Hindlimb muscle (tissue), 1 donor: Measurements from ENCODE around the gene GFRA1. TPM values are rescaled to one million over a fixed set of nuclear protein-coding genes. Genes with fewer than 3 reads are reported as not detected.

Source experiments
- DNase-seq: peaks from one replicate; pipeline ENCODE4 v3.0.0-alpha.2; 2013
- polyA plus RNA-seq: library from polyadenylated mRNA; unstranded; fragments of 120-200 nt; gene quantifications from one replicate; pipeline ENCODE4 v1.2.1, GENCODE V29; 2013; ENCODE audit not compliant: insufficient read length

GFRA1 gene
- polyA plus RNA-seq, 1 donor = 33.4 TPM

DNA sequence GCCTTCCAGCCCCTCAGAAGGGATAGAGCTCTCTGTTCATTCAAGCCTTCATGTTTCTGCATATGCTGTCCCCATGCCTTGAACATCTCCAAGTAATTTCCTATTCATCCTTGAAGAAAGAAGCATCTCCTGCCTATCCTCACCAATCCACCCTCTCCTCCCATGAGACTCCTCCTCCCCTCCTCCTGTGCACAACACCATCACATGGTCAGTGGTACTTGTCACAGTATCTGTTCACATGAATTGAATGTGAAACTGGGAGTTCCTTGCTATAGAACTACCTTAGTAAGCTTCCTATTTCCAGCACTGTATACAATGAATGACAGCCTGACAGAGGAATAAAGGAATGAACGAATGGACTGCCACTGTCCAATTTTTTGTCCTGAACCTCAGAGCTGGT is 115.5 kb downstream of the GFRA1 start:
- DNase-seq = no peak

DNA sequence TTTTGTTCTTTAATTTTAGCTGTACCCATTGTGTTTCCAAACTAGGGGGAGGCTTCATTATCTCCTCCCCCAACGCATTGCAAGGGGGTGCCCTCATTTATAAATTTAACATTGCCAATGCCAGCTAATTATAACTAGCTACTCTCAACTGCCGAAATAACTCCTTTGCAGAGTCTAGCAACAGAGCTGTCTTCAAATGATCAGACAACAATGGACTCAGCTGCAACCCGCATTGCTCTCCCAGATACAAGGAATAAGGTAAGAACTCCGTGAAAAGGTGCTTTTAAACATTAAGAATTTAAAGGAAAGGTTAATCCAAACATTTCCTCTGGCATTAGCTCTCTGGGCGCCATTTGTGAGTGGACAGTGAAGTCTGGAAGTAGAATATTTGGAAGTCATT is 116.2 kb downstream of the GFRA1 start:
- DNase-seq = no peak

DNA sequence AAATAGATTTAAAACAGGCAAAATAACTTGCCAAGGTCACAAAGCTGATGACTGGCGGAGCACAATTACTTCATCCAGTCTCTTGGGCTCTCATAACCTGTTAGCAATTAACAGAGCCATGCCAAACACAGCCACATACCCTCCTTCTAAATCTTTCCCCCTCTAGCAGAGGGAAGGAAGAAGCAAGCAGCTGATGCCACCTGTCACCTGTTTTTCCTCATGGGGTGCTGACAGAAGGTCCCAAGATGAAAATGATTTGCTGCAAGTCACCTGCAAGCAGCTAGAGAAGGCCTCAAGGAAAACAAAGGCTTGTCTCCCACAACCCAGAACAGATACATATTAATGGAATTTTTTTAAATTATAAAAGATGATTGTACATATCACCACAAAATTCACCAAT is 117.8 kb downstream of the GFRA1 start:
- DNase-seq = no peak

DNA sequence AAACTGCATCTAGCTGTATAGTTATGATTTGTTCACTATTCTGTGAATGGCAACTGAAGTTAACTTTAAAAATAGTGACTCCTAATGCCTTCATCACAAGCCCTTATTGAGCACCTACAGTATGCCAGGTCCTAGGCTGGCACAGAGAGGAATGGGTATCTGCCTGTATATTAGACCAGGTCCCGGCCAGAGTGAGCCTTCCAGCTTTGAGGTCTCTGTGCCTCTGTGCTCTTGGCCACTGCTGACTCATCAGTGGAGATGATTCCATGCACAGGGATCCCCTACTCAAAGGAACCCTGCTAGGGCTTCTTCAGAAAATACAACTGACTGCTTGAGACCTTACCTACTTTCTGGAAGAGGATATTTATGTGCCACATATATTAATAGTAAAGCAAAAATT is 118.4 kb downstream of the GFRA1 start:
- DNase-seq = no peak

DNA sequence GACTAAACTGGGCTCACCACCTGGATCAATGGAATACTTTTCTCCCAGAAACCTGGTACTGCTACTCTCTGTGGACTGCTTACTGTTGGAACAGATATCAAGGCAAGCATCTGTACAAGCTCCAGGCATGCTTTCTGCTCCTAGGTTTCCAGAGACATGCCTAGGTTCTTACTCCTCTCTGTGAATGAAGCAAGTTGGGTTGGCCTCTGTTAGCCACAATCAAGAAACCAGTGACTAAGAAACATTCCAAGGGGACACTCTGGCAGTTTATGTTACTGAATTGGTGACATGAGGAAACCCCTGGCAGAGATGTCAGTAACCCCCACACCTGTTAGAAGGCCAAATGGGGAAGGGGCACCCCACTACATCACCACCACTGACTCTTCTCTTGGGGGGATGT is 121.9 kb downstream of the GFRA1 start:
- no peak for DNase-seq

DNA sequence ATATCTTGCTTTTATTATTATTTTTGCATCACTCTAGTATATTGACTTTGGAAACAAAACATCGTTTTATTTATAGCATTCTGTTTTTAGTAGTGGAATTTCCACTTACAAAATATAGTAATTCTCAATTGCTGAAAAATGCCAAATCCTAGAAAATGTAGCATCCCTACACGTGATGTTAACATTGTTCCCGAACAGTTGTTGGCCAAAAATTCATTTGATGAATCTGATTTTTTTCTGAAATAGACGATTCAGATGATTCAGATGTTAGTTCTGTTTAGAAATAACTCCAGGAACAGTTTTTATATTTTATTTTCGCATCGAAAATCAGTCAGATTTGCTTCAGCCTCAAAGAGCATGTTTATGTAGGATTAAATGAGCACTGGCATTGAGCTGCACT is 122.4 kb downstream of the GFRA1 start:
- DNase-seq = no peak

DNA sequence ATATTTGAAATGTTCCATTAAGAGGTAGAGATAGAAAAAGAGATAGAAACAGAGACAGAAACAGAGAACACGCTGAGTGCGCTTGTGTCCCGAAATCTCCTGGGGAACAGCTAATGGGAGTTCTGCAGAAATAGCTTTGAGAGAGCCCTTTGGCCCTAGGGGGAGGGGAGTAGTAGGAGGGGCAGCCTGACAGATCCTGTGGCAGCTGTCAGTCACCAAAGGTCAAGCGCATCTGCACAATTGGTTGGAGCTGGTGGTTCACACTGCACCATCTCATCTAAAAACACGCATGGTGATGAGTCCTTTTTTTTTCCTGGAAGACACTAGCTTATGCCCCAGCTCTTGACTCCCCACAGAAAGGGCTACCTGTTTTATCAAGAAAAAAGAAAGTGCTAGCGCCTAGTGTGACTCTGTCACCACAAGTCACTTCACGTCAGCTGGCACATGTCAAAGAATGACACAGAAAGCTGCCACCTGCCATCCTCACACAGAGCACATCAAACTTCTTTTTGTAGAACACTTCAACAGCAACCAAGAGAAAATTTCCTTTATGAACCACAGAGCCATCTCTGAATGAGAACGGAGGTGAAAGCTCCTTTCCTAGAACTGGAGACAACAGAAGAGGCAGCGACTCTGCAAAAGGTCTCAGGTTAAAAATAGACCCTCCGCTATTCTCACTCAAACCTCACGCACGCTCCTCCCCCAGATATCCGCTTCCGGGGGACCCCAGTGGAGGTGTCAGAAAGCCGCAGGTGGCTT is 125.7 kb downstream of the GFRA1 start:
- DNase-seq = no peak

DNA sequence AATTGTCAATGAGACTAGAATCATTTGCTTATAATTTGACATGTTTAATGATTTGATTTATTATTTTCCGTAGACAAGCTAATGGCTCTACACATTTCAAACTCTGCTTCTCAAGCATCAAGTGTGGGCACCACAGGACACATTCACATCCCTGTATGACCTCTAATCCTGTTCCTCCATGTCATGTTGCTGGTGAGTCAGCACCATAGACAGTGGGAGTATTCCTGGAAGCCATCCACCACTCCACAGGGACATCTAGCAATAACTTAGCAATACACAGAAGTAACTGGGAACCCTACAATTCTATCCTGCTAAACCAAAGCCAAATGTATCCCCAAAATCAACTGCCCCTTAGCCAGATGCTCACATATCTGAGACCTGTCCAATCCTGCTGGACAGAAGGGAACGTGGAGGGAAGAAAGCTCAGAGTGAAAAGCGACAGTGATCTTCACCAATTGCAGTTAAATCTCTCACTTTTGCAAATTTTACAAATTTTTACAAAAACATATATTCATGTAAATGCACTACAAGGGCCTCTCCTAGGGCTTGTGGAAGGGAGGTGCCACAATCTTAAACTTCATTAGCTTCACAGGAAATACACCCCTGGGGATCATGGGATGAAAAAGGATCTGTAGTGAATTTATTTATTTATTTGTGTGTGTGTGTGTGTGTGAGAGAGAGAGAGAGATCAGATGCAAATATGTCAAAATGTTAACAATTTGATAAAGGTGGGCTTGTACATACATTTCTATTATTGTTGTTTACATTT is 126.5 kb downstream of the GFRA1 start:
- no peak for DNase-seq

DNA sequence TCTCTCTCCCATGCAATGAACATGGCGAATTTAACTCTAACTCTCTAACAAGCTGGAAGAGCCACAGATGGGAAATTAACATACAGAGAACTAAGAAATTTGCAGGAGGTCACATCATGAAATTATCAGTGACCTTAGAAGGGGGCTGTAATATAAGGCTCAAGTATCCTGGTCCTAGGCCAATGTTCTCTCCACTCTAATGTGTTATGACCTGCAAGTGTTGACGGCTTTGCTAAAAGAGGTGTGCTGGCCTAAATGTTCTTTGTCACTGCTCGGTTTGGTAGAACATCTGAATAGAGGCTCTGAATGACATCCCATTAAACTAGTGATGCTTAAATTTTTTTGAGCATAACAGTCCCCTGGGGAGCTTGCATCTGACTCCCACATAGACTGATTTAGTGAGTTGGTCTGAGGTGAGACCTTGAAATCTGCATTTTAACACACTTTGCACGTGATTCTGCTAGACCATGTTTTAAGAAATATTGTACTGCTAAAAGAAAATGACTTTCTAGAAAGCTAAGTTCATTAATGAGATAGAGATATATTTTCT is 129.3 kb downstream of the GFRA1 start:
- DNase-seq = no peak

DNA sequence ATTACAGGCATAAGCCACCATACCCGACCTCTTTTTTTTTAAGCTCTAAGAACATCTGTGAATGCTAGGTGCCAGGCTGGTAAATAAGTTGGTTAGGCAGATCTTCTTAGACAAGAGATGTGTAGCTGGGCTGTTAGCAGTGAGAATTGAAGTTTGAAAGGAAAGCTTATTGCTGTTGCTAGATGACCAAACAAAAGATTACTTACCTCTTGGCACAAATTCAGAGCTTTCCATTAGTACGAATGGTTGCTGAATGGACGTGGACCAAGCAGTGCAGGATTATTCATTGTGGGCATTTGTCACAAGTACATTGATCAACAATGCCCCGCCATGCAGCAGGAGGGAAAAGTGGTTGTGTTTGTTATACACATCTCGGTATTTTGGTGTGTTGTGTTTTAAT is 131.2 kb downstream of the GFRA1 start:
- no peak for DNase-seq

DNA sequence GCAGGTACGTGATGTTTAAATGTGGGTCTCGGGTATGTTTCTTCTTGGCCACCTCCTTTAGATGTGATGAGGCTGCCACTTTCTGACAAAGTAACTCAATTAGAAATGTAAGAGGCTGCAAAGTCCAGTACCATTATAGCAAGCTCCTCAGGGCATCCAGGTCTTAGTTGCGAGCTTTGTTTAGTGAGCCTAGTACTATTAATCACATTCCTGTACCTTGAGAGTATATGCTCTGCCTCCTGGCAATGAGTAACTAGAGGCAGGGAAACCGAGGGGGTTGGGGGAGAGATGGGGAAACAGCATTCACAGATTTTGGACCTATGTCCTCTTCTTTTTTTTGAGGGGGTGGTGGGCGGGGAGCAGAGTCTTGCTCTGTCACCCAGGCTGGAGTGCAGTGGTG is 131.8 kb downstream of the GFRA1 start:
- no peak for DNase-seq

DNA sequence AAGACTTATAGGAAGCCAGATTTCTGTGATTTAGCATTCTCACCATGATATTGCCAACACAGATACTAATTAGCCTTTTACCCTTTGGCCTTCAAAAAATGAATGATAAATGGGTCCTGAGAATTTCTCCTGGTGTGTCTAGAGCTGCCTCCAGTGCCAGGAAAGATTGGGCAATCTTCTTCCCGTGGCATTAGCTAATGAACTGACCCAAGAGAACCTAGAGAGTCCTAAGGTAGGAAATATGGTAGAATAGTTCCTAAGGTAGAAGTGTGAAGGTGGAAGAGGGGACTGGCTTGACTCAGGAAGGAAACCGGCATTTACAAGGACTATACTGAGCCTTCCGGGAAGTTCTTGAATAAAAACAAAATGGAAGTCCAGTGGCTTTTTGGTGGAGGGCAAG is 133.1 kb downstream of the GFRA1 start:
- no peak for DNase-seq

DNA sequence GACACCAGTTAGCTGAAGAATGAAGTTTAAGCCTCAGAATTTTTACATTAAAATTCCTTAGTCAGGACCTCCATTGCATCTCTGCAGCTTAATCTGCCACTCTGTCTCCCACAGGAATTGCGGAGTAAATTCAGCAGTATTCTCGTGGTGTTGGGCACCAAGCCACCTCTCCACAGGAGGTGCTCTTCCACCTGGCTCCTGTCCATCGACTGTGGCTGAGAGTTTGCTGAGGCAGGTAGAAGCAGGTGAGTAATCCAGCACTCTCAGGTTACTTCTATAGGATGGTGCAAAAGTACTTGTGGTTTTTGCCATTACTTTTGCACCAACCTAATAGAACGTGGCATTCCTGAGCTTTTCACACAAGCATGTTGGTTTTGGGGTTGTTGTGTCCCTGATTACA is 134.1 kb downstream of the GFRA1 start:
- no peak for DNase-seq

DNA sequence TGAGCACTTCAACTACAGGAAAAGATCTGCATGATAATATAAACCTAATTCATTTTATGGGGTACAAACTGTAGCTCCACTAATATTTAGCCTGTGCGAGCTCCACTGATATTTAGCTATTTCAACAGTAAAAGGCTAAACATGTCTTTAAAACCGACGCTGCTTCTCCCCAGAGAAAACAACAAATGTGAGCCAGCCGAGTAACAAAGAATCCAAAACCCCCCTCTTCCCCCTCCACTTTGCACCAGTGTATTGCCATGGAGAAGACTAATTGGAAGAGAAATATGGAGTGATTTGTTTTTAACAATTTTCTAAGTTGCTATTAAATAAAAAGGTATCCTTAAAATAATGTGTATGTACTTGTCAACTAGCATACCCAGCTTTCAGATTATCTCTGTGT is 136.7 kb downstream of the GFRA1 start:
- DNase-seq = no peak

DNA sequence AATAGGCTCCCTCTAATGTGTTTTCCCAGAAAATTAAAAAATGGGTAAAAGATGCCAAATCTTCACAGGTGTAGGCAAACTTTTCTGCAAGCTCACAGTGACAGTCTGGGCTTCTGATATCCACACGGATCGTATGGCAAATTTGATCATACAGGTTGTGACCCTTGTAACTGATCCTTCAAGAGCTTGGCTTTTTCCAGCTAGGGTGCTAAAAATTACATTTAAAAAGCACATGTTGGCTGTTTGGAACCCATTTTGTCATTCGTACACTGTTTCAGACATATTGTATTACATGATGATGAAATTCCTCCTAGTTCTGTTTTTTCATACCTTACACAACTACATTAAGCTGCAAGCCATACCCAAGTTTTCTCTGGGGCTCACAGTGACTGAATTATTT is 138.7 kb downstream of the GFRA1 start:
- no peak for DNase-seq

DNA sequence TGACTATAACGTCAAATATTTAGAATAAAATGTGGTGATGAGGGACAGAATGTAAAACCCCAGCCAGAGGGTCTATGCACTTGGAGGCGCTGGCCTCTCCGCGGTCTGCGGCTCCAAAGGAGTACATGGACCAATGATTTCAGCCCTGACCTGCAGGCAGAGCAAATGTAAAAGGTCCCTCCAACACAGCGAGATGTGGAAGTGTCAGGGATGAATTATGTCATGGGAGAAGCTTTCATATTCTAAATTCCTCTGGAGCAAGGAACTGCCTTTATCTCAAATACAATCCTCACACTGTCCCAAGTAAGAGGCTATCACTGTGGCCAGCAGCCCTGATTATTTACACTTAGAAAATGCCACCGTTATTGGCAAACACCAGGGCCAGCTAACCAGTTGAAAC is 139.4 kb downstream of the GFRA1 start:
- DNase-seq = no peak

DNA sequence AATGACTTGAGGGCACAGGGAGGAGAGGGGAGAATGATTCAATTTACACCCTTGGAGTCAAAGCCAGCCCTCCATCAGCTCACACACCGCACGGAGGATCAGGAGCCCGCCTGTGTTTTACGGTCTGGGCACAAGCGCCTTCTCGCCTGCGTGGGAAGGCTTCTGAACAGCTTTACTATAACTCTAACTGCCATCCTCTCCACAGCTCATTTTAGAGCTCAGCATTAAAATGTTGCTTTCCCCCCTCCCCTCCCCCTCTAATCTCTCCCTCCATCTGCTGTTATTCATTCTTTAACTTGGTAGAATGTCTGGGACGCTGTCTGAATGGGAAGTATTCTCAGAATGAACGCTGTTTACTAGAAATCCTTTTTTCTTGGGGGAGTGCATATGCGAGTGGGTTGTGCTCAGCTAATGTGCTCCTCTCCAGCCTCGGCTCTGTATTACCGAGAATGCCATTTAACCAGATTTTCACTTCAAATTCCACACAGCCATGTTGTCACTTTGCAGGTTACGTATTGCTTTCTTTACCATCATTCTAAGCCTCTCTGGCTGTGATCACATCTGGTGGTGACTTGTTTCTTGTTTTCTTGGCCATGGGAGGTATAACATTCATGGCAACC is 140.1 kb downstream of the GFRA1 start:
- no peak for DNase-seq

DNA sequence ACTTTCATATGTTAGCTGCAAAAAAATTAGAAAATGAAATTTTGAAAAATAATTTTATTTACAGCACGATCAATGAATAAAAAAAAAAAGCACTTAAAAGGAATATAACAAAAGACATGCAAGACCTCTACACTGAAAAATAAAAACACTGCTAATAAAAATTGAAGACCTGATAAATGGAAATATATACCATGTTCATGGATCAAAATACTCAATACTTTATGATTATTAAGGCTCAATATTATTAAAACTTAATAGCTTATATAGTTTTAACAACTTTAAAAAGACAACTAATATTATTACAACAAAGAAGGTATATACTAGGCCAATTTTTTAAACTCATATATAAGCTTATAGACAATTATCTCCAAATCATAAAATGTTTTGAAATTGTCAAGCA is 143.0 kb downstream of the GFRA1 start:
- no peak for DNase-seq

DNA sequence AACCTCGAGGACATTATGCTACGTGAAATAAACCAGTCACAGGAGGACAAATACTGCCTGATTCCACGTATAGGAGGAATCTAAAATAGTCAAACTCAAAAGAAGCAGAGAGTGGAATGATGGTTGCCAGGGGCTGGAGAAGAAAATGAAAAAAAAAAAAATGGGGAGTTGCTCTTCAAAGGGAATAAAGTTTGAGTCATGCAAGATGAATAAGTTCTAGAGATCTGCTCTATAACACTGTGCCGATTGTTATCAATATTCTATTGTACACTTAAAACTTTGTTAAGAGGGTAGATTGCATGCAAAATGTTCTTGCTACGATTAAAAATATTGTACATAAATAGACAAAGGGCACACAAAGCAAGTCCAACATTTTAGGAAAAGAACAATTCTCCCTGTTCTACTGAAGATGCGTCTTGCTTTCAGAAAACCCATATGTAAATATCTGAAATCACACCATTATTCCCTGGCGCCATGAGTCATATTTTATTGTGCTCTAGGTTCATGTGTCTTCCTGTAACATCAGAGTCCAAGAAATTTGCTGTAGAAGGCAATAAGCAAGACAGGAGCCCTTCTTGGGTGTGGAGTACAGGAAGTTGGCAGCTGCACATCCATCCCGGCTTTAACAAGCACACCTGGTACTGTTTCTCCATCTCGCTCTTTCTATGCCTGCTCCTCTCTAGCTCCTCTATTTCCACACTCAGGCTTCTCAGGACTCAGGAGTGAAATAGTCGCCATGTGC is 145.9 kb downstream of the GFRA1 start:
- no peak for DNase-seq

DNA sequence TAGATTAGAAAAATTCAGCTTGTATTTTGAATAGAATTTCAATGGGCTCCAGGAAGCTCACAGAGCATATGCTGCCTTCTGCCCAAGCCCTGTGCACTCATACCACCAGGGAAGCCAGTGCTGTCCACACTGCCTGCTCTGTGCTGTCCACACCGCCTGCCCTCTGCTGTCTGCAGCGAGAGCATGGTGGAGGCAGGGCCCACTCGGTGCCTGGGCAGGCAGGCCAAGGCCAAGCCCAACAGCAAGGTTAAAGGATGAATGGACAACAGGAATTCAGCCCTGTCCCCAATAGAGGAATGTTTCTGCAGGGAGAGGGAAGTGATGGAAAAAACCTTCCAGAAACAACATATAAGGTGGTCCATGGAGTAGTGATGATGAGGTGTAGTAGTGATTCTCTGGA is 146.8 kb downstream of the GFRA1 start:
- no peak for DNase-seq

DNA sequence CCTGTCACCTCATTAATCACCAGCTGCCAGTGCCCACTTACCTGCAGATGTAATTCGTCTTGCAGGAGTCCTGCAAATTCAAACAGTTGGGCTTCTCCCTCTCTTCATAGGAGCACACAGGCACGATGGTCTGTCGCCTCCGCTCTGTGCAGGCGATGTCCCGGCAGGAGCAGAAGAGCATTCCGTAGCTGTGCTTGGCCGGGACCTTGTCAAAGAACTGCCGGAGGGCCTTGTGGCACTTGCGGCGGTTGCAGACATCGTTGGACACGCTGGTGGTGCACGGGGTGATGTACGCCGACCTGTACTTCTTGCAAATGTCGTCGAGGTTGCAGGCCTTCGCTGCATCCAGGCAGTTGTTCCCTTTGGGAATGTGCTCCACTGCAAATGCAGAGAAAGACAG is 147.8 kb downstream of the GFRA1 start:
- DNase-seq = no peak

DNA sequence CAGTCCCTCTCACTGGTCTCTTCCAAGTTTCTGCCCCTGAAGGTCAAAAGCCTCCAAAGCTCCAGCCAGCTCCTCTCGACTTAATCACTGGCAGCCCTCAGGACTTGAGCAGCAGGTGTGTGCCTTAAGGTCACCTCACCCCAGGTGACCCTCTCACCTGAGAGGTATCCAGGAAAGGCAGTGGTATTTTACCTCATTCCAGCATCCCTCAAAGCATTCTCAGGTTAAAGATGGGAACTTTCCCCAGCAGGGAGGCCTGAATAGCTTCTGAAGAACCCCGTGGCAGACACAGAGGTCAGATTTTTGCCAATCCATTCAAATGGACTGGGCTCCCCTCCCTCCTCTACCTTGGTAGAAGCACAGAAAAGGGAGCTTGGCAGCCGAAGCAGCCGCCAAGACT is 148.2 kb downstream of the GFRA1 start:
- DNase-seq = no peak

DNA sequence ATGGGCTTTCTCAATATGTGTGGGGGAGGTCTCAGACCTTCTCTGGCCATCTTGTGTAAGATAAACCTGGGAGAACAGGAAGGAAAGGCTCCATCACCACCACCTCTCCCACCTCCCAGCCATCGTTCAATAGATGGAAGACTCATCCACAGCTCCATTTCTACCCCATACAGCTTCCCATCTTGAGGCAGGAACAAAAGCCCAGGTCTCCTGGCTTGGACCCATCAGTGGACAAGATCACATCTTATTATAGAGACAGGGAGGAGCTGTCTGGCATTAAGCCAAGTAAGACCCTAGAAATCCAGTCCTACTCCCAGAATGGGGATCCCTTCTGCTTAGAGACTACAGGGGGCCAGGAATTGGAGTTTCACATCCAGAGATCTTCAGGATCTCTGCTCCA is 150.3 kb downstream of the GFRA1 start:
- no peak for DNase-seq
